ENCODE measurements around the gene SSX4.
"Not testable (repeated sequence)": the region's sequence is repeated elsewhere in the genome, so short reads cannot be mapped to it uniquely, and the experiment has no call there.

Gene SSX4, protein sequence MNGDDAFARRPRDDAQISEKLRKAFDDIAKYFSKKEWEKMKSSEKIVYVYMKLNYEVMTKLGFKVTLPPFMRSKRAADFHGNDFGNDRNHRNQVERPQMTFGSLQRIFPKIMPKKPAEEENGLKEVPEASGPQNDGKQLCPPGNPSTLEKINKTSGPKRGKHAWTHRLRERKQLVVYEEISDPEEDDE

DNA sequence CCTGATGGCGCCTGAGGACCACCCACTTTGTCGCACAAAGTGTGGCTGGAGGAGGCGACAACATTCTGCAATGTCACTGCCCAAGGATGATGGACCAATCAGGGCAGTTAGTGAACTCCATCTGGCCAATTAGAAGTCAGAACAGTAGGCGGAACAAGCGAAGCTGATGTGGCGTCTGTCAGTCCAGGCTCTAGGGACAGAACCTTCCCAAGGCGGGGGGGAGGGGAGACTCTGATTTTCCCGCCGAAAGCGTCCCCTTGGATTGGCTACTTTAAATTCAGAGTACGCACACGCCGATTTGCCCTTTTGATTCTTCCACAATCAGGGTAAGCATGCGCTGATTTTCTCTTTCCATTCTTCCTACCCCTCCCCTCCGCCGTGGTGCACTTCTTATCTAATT lies at the start of gene SSX4:
TSS of gene SSX4 (plus strand) at position 301 of the 400 bp plus-strand sequence. CDS start 515 bp downstream, outside the sequence.
- not testable (repeated sequence) for DNase-seq (ENCODE audit: low read depth)

DNA sequence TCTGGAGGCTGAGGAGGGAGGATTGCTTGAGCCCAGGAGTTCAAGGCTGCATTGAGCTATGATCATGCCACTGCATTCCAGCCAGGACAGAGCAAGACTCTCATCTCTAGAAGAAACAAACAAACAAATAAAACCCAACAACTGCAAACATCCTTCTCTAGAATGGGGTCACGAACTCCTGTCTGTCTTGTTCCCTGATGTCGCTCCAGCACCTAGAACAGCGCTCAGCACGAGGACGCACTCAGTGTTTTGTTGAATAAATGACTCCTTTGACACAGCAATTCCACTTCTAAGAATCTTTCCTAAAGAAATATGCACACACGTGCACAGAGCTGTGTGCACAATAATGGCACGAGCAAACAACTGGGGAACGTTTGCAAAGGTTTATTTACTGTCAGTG lies 37.3 kb upstream of the SSX4 start:
- not testable (repeated sequence) for DNase-seq (ENCODE audit: low read depth)

DNA sequence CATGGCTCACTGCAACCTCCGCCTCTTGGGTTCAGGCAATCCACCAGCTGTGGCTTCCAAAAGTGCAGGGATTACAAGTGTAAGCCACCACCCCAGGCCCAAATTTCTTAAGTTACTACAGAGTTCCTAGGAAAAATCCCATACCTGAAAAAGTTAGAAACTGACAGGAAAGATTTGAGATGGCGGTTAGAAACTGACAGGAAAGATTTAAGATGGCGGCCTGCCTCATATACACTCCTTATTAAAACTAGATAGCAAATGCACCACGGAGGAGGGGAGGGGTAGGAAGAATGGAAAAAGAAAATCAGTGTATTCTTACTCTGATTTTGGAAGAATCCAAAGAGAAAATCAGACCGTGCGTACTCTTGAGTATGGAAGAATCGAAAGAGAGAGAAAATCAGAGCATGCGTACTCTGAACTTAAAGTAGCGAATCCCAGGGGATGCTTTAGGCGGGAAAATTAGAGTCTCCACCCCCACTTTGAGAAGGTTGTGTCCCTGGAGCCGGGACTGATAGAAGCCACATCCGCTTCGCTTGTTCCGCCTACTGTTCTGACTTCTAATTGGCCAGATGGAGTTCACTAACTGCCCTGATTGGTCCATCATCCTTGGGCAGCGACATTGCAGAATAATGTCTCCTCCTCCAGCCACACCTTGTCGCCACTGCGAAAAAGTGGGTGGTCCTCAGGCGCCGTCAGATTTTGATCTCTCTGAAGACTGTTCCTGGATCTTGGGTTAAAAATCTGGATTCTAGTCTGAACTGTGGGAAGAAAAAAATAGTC lies 26.8 kb upstream of the SSX4 start, which contains the start of gene SSX3:
TSS of gene SSX3 (minus strand) at position 389 of the 780 bp plus-strand sequence. CDS start 1,454 bp downstream, outside the sequence.
- DNase-seq (ENCODE audit: low read depth) = not testable (repeated sequence)

DNA sequence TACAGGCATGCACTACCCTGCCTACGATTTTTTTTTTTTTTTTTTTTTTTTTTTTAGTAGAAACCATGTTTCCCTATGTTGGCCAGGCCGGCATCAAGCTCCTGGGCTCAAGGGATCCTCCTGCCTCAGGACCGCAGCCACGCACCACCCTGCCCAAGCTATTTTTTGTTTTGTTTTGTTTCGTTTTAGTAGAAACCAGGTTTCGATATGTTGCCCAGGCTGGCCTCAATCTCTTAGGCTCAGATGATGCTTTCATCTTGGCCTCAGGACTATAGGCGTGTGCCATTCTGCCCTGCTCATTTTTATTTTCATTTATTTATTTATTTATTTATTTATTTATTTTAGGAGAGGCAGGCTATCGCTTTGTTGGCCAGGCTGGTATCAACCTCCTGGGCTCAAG lies 25.7 kb upstream of the SSX4 start:
- no peak for DNase-seq (ENCODE audit: low read depth)

DNA sequence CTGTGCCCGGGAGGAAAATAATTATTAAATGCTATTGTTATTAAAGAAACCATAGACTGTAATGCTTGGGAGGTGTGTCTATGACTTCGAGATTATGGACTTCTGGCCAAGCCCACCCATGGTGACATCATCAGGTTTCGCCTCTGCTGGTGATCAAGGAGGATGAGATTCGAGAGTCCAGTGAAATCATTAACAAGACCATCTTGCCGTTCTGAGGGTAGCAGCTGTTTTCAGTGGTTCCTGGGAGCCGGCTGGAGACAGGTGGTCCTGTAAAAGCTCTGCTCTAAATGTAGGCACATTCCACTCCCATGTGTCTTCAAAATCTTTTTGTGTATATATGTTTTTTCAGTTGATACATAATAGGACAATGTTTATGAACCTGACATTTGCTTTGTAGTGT lies 24.1 kb upstream of the SSX4 start:
- DNase-seq (ENCODE audit: low read depth) = not testable (repeated sequence)

DNA sequence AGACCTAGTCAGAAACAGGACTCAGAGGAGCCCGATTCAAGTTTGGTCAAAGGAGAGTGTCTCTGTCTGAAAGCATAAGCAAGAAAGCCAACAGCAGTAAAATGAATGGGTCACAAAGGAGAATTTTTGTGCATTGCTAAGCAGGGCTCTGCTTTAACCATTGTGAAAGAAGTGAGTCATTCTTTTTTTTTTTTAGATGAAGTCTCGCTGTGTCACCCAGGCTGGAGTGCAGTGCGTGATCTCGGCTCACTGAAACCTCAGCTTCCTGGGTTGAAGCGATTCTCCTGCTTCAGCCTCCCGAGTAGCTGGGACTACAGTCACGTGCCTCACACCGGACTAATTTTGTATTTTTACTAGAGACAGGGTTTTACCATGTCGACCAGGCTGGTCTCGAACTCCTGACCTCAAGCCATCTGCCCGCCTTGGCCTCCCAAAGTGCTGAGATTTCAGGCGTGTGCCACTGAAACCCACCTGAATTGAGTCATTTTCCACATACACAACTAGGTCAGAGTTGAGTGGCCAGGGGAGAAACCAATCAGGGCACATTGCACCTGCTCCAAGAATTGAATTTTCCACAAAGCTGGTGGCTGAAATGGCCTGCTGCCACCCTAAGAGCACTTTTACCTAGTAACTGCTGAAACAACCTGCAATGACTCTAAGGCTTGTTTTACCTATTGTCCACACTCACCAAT lies 15.5 kb upstream of the SSX4 start:
- not testable (repeated sequence) for DNase-seq (ENCODE audit: low read depth)

DNA sequence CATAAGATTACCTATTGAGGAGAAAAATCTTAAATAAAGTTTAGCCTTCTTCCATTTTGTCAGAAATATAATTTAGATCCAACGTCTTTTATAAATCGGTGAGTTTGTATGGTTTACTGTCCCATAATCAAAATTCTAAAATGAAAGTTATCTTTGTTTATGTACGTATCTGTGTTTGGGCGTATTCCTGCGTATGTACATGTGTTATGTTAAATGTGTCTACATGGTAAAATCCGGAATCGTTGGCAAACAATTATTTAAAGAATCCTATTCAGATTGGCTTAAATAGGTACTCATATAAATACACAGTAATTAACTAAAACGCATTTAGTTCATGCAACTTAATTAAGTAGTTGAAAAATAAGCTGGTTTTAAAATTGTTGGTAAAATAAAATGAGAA lies 12.9 kb upstream of the SSX4 start:
- not testable (repeated sequence) for DNase-seq (ENCODE audit: low read depth)

DNA sequence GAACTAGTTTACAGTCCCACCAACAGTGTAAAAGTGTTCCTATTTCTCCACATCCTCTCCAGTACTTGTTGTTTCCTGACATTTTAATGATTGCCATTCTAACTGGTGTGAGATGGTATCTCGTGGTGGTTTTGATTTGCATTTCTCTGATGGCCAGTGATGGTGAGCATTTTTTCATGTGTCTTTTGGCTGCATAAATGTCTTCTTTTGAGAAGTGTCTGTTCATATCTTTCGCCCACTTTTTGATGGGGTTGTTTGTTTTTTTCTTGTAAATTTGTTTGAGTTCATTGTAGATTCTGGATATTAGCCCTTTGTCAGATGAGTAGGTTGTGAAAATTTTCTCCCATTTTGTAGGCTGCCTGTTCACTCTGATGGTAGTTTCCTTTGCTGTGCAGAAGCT lies 13.6 kb downstream of the SSX4 start:
- DNase-seq (ENCODE audit: low read depth) = not testable (repeated sequence)

DNA sequence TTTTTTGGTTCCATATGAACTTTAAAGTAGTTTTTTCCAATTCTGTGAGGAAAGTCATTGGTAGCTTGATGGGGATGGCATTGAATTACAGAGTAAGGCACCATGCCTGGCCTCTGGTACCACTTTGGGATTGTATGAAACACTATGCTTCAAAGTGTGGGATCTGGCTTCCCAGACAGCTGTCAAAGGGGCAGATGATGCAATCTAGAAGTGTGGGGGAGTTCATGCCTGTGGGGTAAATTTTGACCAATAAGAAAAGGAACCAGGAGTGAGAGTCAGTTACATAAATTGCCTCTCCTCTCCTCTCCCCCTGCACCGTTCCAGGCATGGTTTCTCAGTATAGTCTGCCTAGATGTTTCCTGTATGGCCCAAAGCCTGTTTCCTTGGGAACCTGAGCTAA lies 14.5 kb downstream of the SSX4 start:
- not testable (repeated sequence) for DNase-seq (ENCODE audit: low read depth)

DNA sequence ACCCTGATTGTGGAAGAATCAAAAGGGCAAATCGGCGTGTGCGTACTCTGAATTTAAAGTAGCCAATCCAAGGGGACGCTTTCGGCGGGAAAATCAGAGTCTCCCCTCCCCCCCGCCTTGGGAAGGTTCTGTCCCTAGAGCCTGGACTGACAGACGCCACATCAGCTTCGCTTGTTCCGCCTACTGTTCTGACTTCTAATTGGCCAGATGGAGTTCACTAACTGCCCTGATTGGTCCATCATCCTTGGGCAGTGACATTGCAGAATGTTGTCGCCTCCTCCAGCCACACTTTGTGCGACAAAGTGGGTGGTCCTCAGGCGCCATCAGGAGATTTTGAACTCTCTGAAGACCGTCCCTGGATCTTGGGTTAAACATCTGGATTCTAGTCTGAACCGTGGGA lies 28.5 kb downstream of the SSX4 start, which contains the start of gene SSX4B:
TSS of gene SSX4B (minus strand) at position 101 of the 400 bp plus-strand sequence. CDS start 588 bp downstream, outside the sequence.
- DNase-seq (ENCODE audit: low read depth) = not testable (repeated sequence)

DNA sequence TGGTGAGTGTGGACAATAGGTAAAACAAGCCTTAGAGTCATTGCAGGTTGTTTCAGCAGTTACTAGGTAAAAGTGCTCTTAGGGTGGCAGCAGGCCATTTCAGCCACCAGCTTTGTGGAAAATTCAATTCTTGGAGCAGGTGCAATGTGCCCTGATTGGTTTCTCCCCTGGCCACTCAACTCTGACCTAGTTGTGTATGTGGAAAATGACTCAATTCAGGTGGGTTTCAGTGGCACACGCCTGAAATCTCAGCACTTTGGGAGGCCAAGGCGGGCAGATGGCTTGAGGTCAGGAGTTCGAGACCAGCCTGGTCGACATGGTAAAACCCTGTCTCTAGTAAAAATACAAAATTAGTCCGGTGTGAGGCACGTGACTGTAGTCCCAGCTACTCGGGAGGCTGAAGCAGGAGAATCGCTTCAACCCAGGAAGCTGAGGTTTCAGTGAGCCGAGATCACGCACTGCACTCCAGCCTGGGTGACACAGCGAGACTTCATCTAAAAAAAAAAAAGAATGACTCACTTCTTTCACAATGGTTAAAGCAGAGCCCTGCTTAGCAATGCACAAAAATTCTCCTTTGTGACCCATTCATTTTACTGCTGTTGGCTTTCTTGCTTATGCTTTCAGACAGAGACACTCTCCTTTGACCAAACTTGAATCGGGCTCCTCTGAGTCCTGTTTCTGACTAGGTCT lies 43.8 kb downstream of the SSX4 start:
- DNase-seq (ENCODE audit: low read depth) = not testable (repeated sequence)

DNA sequence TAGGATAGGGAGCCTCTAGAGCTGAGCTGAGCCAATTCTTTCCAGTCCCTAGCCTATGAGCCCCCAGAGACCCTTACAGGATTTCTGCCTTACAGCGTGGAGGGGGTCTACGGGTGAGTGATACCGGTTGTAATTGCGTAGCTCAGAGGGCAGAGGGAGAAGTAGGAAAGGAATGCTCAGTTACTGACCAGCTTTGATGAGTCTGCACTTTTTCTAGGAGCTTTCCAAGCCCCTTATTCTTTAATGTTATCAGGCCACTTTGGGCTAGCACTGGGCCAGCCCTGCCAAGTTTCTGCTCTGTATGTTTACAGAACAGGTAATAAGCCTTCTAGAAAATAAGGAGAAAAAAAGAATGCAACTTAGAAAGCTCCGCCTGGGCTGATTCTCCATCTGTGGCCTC lies 46.3 kb downstream of the SSX4 start:
- not testable (repeated sequence) for DNase-seq (ENCODE audit: low read depth)

DNA sequence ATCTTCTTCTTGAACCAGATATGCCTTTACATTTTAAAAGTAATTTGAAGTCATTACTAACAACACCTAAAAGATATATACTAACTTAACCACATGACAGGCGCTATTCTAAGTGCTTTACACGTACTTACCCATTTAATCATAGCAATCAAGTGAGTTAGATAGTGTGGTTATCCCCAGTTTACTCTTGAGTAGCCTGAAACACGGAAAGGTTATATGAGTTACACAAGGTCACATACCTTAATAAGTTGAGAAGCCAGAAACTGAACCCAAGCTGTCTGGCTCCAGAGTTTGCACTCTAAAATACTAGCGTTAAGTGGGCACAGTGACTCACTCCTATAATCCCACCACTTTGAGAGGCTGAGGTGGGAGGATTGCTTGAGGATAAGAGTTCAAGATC lies 46.8 kb downstream of the SSX4 start:
- not testable (repeated sequence) for DNase-seq (ENCODE audit: low read depth)

DNA sequence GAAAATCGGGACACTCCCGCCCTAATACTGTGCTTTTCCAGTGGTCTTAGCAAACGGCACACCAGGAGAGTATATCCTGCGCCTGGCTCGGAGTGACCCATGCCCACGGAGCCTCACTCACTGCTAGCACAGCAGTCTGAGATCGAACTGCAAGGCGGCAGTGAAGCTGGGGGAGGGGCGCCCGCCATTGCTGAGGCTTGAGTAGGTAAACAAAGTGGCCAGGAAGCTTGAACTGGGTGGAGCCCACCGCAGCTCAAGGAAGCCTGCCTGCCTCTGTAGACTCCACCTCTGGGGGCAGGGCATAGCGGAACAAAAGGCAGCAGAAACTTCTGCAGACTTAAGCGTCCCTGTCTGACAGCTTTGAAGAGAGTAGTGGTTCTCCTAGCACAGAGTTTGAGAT lies 50.4 kb downstream of the SSX4 start:
- DNase-seq (ENCODE audit: low read depth) = not testable (repeated sequence)
